Type B pancreatic cell (in vitro differentiated cells): ENCODE results near the gene ANKRD11. TPM values are rescaled to one million over a fixed set of nuclear protein-coding genes. Genes with fewer than 3 reads are reported as not detected.
A peak's percentile ranks its signal among the peaks of the same experiment; 100 is the strongest.

ENCODE experiments used
- DNase-seq: peaks from one replicate; pipeline ENCODE4 v3.0.0; 2021; ENCODE audit warnings: mixed read lengths; ENCODE audit not compliant: unreplicated experiment; ENCODE audit errors: extremely low spot score
- H3K27ac Mint-ChIP-seq: 2 replicates; pipeline ENCODE4 v1.8.0; 2021; ENCODE audit warnings: mild to moderate bottlenecking, mixed read lengths
- H3K27me3 Mint-ChIP-seq: 2 replicates; pipeline ENCODE4 v1.8.0; 2021; ENCODE audit warnings: mixed read lengths
- H3K36me3 Mint-ChIP-seq: 2 replicates; pipeline ENCODE4 v1.8.0; 2021; ENCODE audit warnings: mixed read lengths
- H3K4me1 Mint-ChIP-seq: one replicate; pipeline ENCODE4 v1.8.0; 2021; ENCODE audit warnings: mixed read lengths; ENCODE audit not compliant: unreplicated experiment
- H3K4me3 Mint-ChIP-seq: 2 replicates; pipeline ENCODE4 v1.8.0; 2021; ENCODE audit warnings: mild to moderate bottlenecking, mixed read lengths
- H3K9me3 Mint-ChIP-seq: 2 replicates; pipeline ENCODE4 v1.8.0; 2021; ENCODE audit warnings: mixed read lengths
- CTCF ChIP-seq: fragments of 200-600 bp; sonication (generic); conservative IDR thresholded peaks from 2 replicates; pipeline ENCODE4 v1.5.0; 2021; ENCODE audit warnings: antibody characterized with exemption, mild to moderate bottlenecking
- total RNA-seq: library from RNA; stranded (reverse); gene quantifications from 2 replicates; pipeline ENCODE4 v1.2.1, GENCODE V29; 2021; ENCODE audit warnings: low replicate concordance

ANKRD11 gene
- total RNA-seq, 1 donor from 2014 or later, result 153 TPM

- TF ChIP-seq CTCF, result no peak
These were observed 191.6 kb downstream of the ANKRD11 start for GRCh38 chr16:89298623-89299225.

GRCh38 chr16:89297910-89298545 lies 192.3 kb downstream of the ANKRD11 start:
- DNase-seq, result no peak
- TF ChIP-seq CTCF, result no peak
- peaks cover 41% of the 10 kb centered on the region for H3K4me1 Mint-ChIP-seq
- H3K4me3 Mint-ChIP-seq, result peak overlapping the region; percentile 70
- no peaks in the 10 kb centered on the region for H3K9me3 Mint-ChIP-seq
- H3K36me3 Mint-ChIP-seq, result peaks cover 10% of the 10 kb centered on the region
- H3K27me3 Mint-ChIP-seq, result no peaks in the 10 kb centered on the region
- H3K27ac Mint-ChIP-seq, result peak overlapping the region; percentile 96

More at GRCh38 chr16:89298623-89299225, 191.6 kb downstream of the ANKRD11 start:
- Mint-ChIP-seq H3K4me3 (peak overlapping the region; percentile 49), H3K4me1 (peaks cover 42% of the 10 kb centered on the region), H3K9me3 (no peaks in the 10 kb centered on the region), H3K27me3 (no peaks in the 10 kb centered on the region), H3K36me3 (peaks cover 10% of the 10 kb centered on the region), H3K27ac (peak overlapping the region; percentile 96)
- DNase-seq, result no peak

GRCh38 chr16:89297156-89297874 lies 193.0 kb downstream of the ANKRD11 start:
- peaks cover 5% of the 10 kb centered on the region for H3K36me3 Mint-ChIP-seq

GRCh38 chr16:89295915-89296314 lies 194.4 kb downstream of the ANKRD11 start:
- Mint-ChIP-seq H3K27ac (peak overlapping the region; percentile 96), H3K9me3 (no peaks in the 10 kb centered on the region), H3K4me1 (peaks cover 39% of the 10 kb centered on the region), H3K4me3 (peak overlapping the region; percentile 21), H3K36me3 (peaks cover 5% of the 10 kb centered on the region), H3K27me3 (no peaks in the 10 kb centered on the region)
- TF ChIP-seq CTCF, result no peak
- no peak for DNase-seq

More at GRCh38 chr16:89297156-89297874, 193.0 kb downstream of the ANKRD11 start:
- Mint-ChIP-seq H3K4me1 (peaks cover 34% of the 10 kb centered on the region), H3K27ac (peak overlapping the region; percentile 96), H3K4me3 (peak overlapping the region; percentile 70), H3K9me3 (no peaks in the 10 kb centered on the region), H3K27me3 (no peaks in the 10 kb centered on the region)
- TF ChIP-seq CTCF, result no peak
- DNase-seq, result no peak

GRCh38 chr16:89295071-89295900 lies 195.1 kb downstream of the ANKRD11 start:
- TF ChIP-seq CTCF, result no peak
- Mint-ChIP-seq H3K4me1 (peaks cover 33% of the 10 kb centered on the region), H3K4me3 (no peak overlapping the region), H3K9me3 (no peaks in the 10 kb centered on the region), H3K27me3 (no peaks in the 10 kb centered on the region), H3K27ac (peak overlapping the region; percentile 86), H3K36me3 (peaks cover 5% of the 10 kb centered on the region)
- DNase-seq, result no peak
